WTC11 (cell line): ENCODE measurements around the gene SNRNP200.

Experiments used
- ATF3 ChIP-seq: sonication (generic); formaldehyde crosslinking; conservative IDR thresholded peaks from 2 replicates; pipeline ENCODE4 v1.8.1; 2022; ENCODE audit warnings: mild to moderate bottlenecking, missing genetic modification reagents
- NFATC4 ChIP-seq: fragments of 250-450 bp; sonication (Bioruptor Pico); IDR thresholded peaks from 2 replicates; pipeline ENCODE4 v1.9.0; 2021; ENCODE audit warnings: mild to moderate bottlenecking
- NR1H2 ChIP-seq: sonication (generic); formaldehyde crosslinking; IDR thresholded peaks from 2 replicates; pipeline ENCODE4 v1.9.0; 2021; ENCODE audit warnings: mild to moderate bottlenecking, moderate library complexity, missing genetic modification reagents
- NR3C1 ChIP-seq: sonication (generic); formaldehyde crosslinking; conservative IDR thresholded peaks from 2 replicates; pipeline ENCODE4 v1.8.1; 2023; ENCODE audit warnings: low read depth, mild to moderate bottlenecking, missing genetic modification reagents
- SOX15 ChIP-seq: fragments of 250-450 bp; sonication (Bioruptor Pico); IDR thresholded peaks from 2 replicates; pipeline ENCODE4 v1.9.0; 2021; ENCODE audit warnings: mild to moderate bottlenecking
- ZBTB21 ChIP-seq: sonication (generic); formaldehyde crosslinking; IDR thresholded peaks from 2 replicates; pipeline ENCODE4 v1.8.1; 2023; ENCODE audit warnings: mild to moderate bottlenecking, missing genetic modification reagents, borderline replicate concordance
- ZNF232 ChIP-seq: sonication (generic); formaldehyde crosslinking; IDR thresholded peaks from 2 replicates; pipeline ENCODE4 v1.8.0; 2022; ENCODE audit warnings: mild to moderate bottlenecking, missing genetic modification reagents
- ZNF416 ChIP-seq: fragments of 250-450 bp; sonication (Bioruptor Pico); IDR thresholded peaks from 2 replicates; pipeline ENCODE4 v1.9.0; 2021; ENCODE audit warnings: mild to moderate bottlenecking, inconsistent platforms
- ZNF512 ChIP-seq: sonication (generic); formaldehyde crosslinking; IDR thresholded peaks from 2 replicates; pipeline ENCODE4 v1.8.1; 2022; ENCODE audit warnings: missing genetic modification reagents, borderline replicate concordance
- TF ChIP-seq, protein P1 (sequence below): fragments of 200-600 bp; IDR thresholded peaks from 2 replicates; pipeline ENCODE4 v1.8.0; 2022; ENCODE audit warnings: antibody characterized with exemption

- no peak for TF ChIP-seq ZNF232 (CRISPR knock-in tag)
- no peak for TF ChIP-seq ZNF416 (CRISPR knock-in tag)
- TF ChIP-seq, protein P1, sequence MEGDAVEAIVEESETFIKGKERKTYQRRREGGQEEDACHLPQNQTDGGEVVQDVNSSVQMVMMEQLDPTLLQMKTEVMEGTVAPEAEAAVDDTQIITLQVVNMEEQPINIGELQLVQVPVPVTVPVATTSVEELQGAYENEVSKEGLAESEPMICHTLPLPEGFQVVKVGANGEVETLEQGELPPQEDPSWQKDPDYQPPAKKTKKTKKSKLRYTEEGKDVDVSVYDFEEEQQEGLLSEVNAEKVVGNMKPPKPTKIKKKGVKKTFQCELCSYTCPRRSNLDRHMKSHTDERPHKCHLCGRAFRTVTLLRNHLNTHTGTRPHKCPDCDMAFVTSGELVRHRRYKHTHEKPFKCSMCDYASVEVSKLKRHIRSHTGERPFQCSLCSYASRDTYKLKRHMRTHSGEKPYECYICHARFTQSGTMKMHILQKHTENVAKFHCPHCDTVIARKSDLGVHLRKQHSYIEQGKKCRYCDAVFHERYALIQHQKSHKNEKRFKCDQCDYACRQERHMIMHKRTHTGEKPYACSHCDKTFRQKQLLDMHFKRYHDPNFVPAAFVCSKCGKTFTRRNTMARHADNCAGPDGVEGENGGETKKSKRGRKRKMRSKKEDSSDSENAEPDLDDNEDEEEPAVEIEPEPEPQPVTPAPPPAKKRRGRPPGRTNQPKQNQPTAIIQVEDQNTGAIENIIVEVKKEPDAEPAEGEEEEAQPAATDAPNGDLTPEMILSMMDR = no peak
- TF ChIP-seq NR3C1 (CRISPR knock-in tag) = no peak
- TF ChIP-seq ZNF512 (CRISPR knock-in tag) = no peak
- no peak for TF ChIP-seq SOX15 (CRISPR knock-in tag)
- no peak for TF ChIP-seq ATF3 (CRISPR knock-in tag)
- no peak for TF ChIP-seq ZBTB21 (CRISPR knock-in tag)
- TF ChIP-seq NFATC4 (CRISPR knock-in tag) = no peak
- no peak for TF ChIP-seq NR1H2 (CRISPR knock-in tag)
These were observed 68.5 kb downstream of the SNRNP200 start for GRCh38 chr2:96236882-96237281.
